Lower leg skin (tissue), 3 donors: ENCODE results near the gene SMIM32.

Experiments used
- POLR2A ChIP-seq, 2 donors: fragments of 450-650 bp; IDR thresholded peaks; one replicate each; pipeline ENCODE4 v1.6.1; 2016 to 2017; ENCODE audit warnings: antibody characterized with exemption in 2 of 2, mild to moderate bottlenecking in 1 of 2, moderate library complexity in 1 of 2
- TF ChIP-seq, protein P1 (sequence below), 3 donors: fragments of 450-650 bp; IDR thresholded peaks; one replicate each; pipeline ENCODE4 v1.5.1; 2016; ENCODE audit warnings: antibody characterized with exemption in 3 of 3, mild to moderate bottlenecking in 3 of 3, moderate library complexity in 2 of 3

GRCh38 chr5:136190091-136190720 is 2.8 kb downstream of the SMIM32 start:
- no peak for TF ChIP-seq POLR2A (IDR thresholded peaks at IDR 0.05)
- TF ChIP-seq, protein P1, sequence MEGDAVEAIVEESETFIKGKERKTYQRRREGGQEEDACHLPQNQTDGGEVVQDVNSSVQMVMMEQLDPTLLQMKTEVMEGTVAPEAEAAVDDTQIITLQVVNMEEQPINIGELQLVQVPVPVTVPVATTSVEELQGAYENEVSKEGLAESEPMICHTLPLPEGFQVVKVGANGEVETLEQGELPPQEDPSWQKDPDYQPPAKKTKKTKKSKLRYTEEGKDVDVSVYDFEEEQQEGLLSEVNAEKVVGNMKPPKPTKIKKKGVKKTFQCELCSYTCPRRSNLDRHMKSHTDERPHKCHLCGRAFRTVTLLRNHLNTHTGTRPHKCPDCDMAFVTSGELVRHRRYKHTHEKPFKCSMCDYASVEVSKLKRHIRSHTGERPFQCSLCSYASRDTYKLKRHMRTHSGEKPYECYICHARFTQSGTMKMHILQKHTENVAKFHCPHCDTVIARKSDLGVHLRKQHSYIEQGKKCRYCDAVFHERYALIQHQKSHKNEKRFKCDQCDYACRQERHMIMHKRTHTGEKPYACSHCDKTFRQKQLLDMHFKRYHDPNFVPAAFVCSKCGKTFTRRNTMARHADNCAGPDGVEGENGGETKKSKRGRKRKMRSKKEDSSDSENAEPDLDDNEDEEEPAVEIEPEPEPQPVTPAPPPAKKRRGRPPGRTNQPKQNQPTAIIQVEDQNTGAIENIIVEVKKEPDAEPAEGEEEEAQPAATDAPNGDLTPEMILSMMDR (IDR thresholded peaks at IDR 0.05), result no peak
